HFFc6 (cell line): ENCODE measurements around the gene CFAP100. TPM values are rescaled to one million over a fixed set of nuclear protein-coding genes. Genes with fewer than 3 reads are reported as not detected.

ENCODE experiments used
- DNase-seq: peaks from one replicate; pipeline ENCODE4 v3.0.0-alpha.2; 2018
- H3K27ac Mint-ChIP-seq: 2 replicates; pipeline ENCODE4 v1.8.0; 2020; ENCODE audit warnings: mild to moderate bottlenecking, mixed read lengths
- H3K27me3 Mint-ChIP-seq: 2 replicates; pipeline ENCODE4 v1.8.0; 2021; ENCODE audit warnings: mild to moderate bottlenecking, moderate library complexity, mixed read lengths; ENCODE audit not compliant: insufficient read depth
- H3K36me3 Mint-ChIP-seq: 2 replicates; pipeline ENCODE4 v1.8.0; 2021; ENCODE audit warnings: low read depth, mixed read lengths
- H3K4me1 Mint-ChIP-seq: 2 replicates; pipeline ENCODE4 v1.8.0; 2020; ENCODE audit warnings: low read depth, mixed read lengths
- H3K4me3 Mint-ChIP-seq: 2 replicates; pipeline ENCODE4 v1.8.0; 2020; ENCODE audit warnings: mild to moderate bottlenecking, moderate library complexity, mixed read lengths
- H3K9me3 Mint-ChIP-seq: 2 replicates; pipeline ENCODE4 v1.8.0; 2020; ENCODE audit warnings: mild to moderate bottlenecking, mixed read lengths
- CTCF ChIP-seq: fragments of 200-600 bp; sonication (generic); IDR thresholded peaks from 2 replicates; pipeline ENCODE4 v1.5.0; 2021; ENCODE audit warnings: antibody characterized with exemption, mild to moderate bottlenecking
- total RNA-seq, 6 experiments: library from RNA; stranded (reverse); fragmentation: NEBNext Ultra II Directional; extraction: Animal tissue kit (Norgen Biotek cat#: 25700); gene quantifications; 2 replicates in 1 of 6; 3 replicates in 5 of 6; pipeline ENCODE4 v1.2.3, GENCODE V29; 2021

The CFAP100 gene
- total RNA-seq, 6 experiments from 2014 or later: not detected

GRCh38 chr3:126412841-126413692 is 18.4 kb downstream of the CFAP100 start:
- H3K4me1 Mint-ChIP-seq: no peaks in the 10 kb centered on the region
- H3K27me3 Mint-ChIP-seq: peaks cover 45% of the 10 kb centered on the region
- DNase-seq: no peak
- H3K9me3 Mint-ChIP-seq: no peaks in the 10 kb centered on the region
- H3K4me3 Mint-ChIP-seq: no peak overlapping the region
- no peaks in the 10 kb centered on the region for H3K36me3 Mint-ChIP-seq
- TF ChIP-seq CTCF: no peak
- no peak overlapping the region for H3K27ac Mint-ChIP-seq

- Mint-ChIP-seq H3K4me3 (no peak overlapping the region), H3K36me3 (no peaks in the 10 kb centered on the region), H3K9me3 (no peaks in the 10 kb centered on the region), H3K4me1 (no peaks in the 10 kb centered on the region), H3K27me3 (peaks cover 40% of the 10 kb centered on the region), H3K27ac (no peak overlapping the region)
- DNase-seq: no peak
- no peak for TF ChIP-seq CTCF
These were observed 19.0 kb downstream of the CFAP100 start for GRCh38 chr3:126413693-126414080.

- Mint-ChIP-seq H3K9me3 (no peaks in the 10 kb centered on the region), H3K36me3 (no peaks in the 10 kb centered on the region), H3K27ac (no peak overlapping the region), H3K4me1 (no peaks in the 10 kb centered on the region), H3K4me3 (no peak overlapping the region), H3K27me3 (peaks cover 35% of the 10 kb centered on the region)
- DNase-seq: no peak
- TF ChIP-seq CTCF: no peak
These were observed 19.7 kb downstream of the CFAP100 start for GRCh38 chr3:126414406-126414805.

GRCh38 chr3:126414961-126415660 is 20.4 kb downstream of the CFAP100 start:
- no peak for TF ChIP-seq CTCF
- Mint-ChIP-seq H3K4me1 (peaks cover 1% of the 10 kb centered on the region), H3K4me3 (no peak overlapping the region), H3K9me3 (no peaks in the 10 kb centered on the region), H3K36me3 (no peaks in the 10 kb centered on the region), H3K27me3 (peaks cover 38% of the 10 kb centered on the region), H3K27ac (no peak overlapping the region)
- DNase-seq: no peak

GRCh38 chr3:126415661-126416591 is 21.2 kb downstream of the CFAP100 start:
- Mint-ChIP-seq H3K4me3 (no peak overlapping the region), H3K4me1 (peaks cover 7% of the 10 kb centered on the region), H3K9me3 (no peaks in the 10 kb centered on the region), H3K27me3 (peaks cover 31% of the 10 kb centered on the region), H3K36me3 (no peaks in the 10 kb centered on the region), H3K27ac (no peak overlapping the region)
- no peak for DNase-seq
- no peak for TF ChIP-seq CTCF
